ENCODE measurements around the gene FGF3. TPM values are rescaled to one million over a fixed set of nuclear protein-coding genes. Genes with fewer than 3 reads are reported as not detected.

Gene FGF3
- total and polyA plus RNA-seq, 10 of the 15 experiments (the other 5 are each of a cell fraction or from before 2014, with no cell fraction given) = not detected

GRCh38 chr11:69859275-69859934 is 40.2 kb upstream of the FGF3 start:
- intact Hi-C loops (cut with micrococcal nuclease; ENCODE audit: unreplicated experiment) = no loop called here
- SMC1A ChIA-PET (ENCODE audit: uncharacterized antibody, unreplicated experiment) = no interaction called here

More at GRCh38 chr11:69859275-69859934, 40.2 kb upstream of the FGF3 start:
- H3K79me2 ChIP-seq (ENCODE audit: control insufficient read depth, insufficient read depth, low read length) = no peaks in the 10 kb centered on the region
- no peak overlapping the region for H3K9ac ChIP-seq (ENCODE audit: control insufficient read depth, insufficient read depth, low read length)
- H3K4me3 ChIP-seq = no peak overlapping the region
- no peak overlapping the region for H2AFZ ChIP-seq (ENCODE audit: control insufficient read depth, low read depth, low read length)
- H3K27me3 ChIP-seq (replicated peaks in 1 of 2; ENCODE audit: control insufficient read depth in 2 of 2, insufficient read depth in 2 of 2, low read length in 1 of 2) = peaks cover 0 to 2% of the 10 kb centered on the region in 2 experiments; a peak in 2 of 4 replicates
- no peaks in the 10 kb centered on the region for H3K9me3 ChIP-seq (replicated peaks; ENCODE audit: control insufficient read depth, insufficient read depth, low read length)
- BruUV-seq (replicated peaks) = no TSS peak
- ChIA-PET CTCF (no interaction called here), POLR2A (no interaction called here), RAD21 (ENCODE audit: unreplicated experiment) (no interaction called here)
- no peaks in the 10 kb centered on the region for H4K20me1 ChIP-seq (ENCODE audit: control insufficient read depth, insufficient read depth)
- no peaks in the 10 kb centered on the region for H3K36me3 ChIP-seq (ENCODE audit: control insufficient read depth in 2 of 2, insufficient read depth in 2 of 2, low read length in 1 of 2)
- in situ Hi-C loops (cut with MboI) = no loop called here
- ATAC-seq (no peak), FAIRE-seq (no peak), DNase-seq (ENCODE audit: low read depth, low spot score) (no peak)
- no peak overlapping the region for H3K4me2 ChIP-seq (ENCODE audit: control insufficient read depth, insufficient read depth)
- no peak overlapping the region for H3K27ac ChIP-seq (ENCODE audit: control insufficient read depth, insufficient read depth)
- WGBS (ENCODE audit: insufficient coverage, insufficient replicate concordance, low lambda C conversion rate, missing lambda C conversion rate) = 41% methylated on average over 12 of the region's 12 CpGs
- no peaks in the 10 kb centered on the region for H3K4me1 ChIP-seq (ENCODE audit: control insufficient read depth, insufficient read depth, low read length)
- TF ChIP-seq ELK1 (IDR thresholded peaks at IDR 0.05; ENCODE audit: low read depth, low read length) (no peak), SREBF2 (IDR thresholded peaks at IDR 0.05; ENCODE audit: low read length) (no peak), E2F8 (IDR thresholded peaks at IDR 0.05; ENCODE audit: low read depth, partially characterized antibody) (no peak), CTCF (IDR thresholded peaks at IDR 0.05 in 2 of 3, conservative IDR thresholded peaks at IDR 0.05 in 1 of 3; ENCODE audit: control insufficient read depth in 2 of 3, extremely low read depth in 1 of 3, insufficient read depth in 1 of 3, low read depth in 3 of 3, low read length in 3 of 3) (no peak), PBX3 (IDR thresholded peaks at IDR 0.05; ENCODE audit: insufficient replicate concordance, low read depth, low read length) (no peak), EP300 (IDR thresholded peaks at IDR 0.05; ENCODE audit: borderline replicate concordance in 1 of 2, control insufficient read depth in 1 of 2, low read depth in 2 of 2, low read length in 2 of 2) (no peak), ZNF217 (IDR thresholded peaks at IDR 0.05) (no peak), ZBED1 (IDR thresholded peaks at IDR 0.05; ENCODE audit: borderline replicate concordance) (no peak), ZSCAN29 (IDR thresholded peaks at IDR 0.05) (no peak), PAX8 (IDR thresholded peaks at IDR 0.05) (no peak), SMAD5 (IDR thresholded peaks at IDR 0.05; ENCODE audit: low read depth) (no peak), PAX5 (IDR thresholded peaks at IDR 0.05; ENCODE audit: borderline replicate concordance, low read depth, low read length) (no peak), ZNF24 (IDR thresholded peaks at IDR 0.05) (no peak), IRF5 (IDR thresholded peaks at IDR 0.05; ENCODE audit: borderline replicate concordance) (no peak)
